Measurements from ENCODE around the gene TOMM7.

Gene TOMM7

GRCh38 chr7:22765609-22766008 lies 57.0 kb downstream of the TOMM7 start:
- DNase-seq (ENCODE audit: low read depth), result no peak
- no peak overlapping the region for H3K4me3 ChIP-seq (ENCODE audit: low read depth, low read length)
- TF ChIP-seq CTCF (IDR thresholded peaks at IDR 0.05; ENCODE audit: low read depth, low read length, missing control alignments), result no peak
- in situ Hi-C loops (cut with HindIII; ENCODE audit: low sequenced_read_pairs), result no loop called here
